ENCODE results near the gene ACACA. TPM values are rescaled to one million over a fixed set of nuclear protein-coding genes. Genes with fewer than 3 reads are reported as not detected.

Gene ACACA
- total and polyA plus RNA-seq, 2 experiments from 2014 or later: 59.6 to 164 TPM

DNA sequence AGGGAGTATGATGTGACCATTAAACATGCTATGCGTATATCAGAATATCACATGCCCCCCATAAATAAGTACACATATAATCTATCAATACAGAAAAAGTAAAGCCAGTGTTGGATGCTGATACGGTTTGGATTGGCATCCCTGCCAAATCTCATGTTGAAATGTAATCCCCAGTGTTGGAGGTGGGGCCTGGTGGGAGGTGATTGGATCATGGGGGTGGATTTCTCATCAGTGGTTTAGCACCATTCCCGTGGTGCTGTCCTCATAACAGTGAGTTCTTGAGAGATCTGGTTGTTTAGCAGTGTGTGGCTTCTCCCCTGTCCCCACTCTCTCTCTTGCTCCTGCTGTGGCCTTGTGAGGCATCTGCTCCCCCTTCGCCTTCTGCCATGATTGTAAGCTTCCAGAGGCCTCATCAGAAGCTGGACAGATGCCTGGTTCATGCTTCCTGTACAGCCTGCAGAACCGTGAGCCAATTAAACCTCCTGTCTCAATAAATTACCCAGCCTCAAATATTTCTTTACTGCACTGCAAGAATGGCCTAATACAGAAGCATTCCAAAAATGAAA, 369.0 kb downstream of the ACACA start:
- no peaks in the 10 kb centered on the region for H3K36me3 ChIP-seq (ENCODE audit: insufficient read depth)
- Mint-ChIP-seq H3K9me3 (no peaks in the 10 kb centered on the region), H3K27me3 (ENCODE audit: insufficient read depth, low read depth, poor library complexity) (no peaks in the 10 kb centered on the region), H3K36me3 (ENCODE audit: low read depth) (peaks cover 15% of the 10 kb centered on the region), H3K27ac (no peak overlapping the region), H3K4me3 (no peak overlapping the region), H3K4me1 (peaks cover 7% of the 10 kb centered on the region; the same call in 2 of the 3 replicates)
- no peaks in the 10 kb centered on the region for H3K9me2 ChIP-seq (ENCODE audit: insufficient read depth)
- peaks cover 5% of the 10 kb centered on the region; the same call in 1 of the 2 replicates for H3K4me1 ChIP-seq (ENCODE audit: insufficient read depth)
- H3K27me3 ChIP-seq (ENCODE audit: insufficient read depth): no peaks in the 10 kb centered on the region
- ATAC-seq: no peak
- no peak for TF ChIP-seq ZNF331 (CRISPR knock-in tag; IDR thresholded peaks at IDR 0.05; ENCODE audit: low read depth)
- TF ChIP-seq JUNB (IDR thresholded peaks at IDR 0.05; ENCODE audit: unreplicated experiment): no peak
- TF ChIP-seq, protein P1, sequence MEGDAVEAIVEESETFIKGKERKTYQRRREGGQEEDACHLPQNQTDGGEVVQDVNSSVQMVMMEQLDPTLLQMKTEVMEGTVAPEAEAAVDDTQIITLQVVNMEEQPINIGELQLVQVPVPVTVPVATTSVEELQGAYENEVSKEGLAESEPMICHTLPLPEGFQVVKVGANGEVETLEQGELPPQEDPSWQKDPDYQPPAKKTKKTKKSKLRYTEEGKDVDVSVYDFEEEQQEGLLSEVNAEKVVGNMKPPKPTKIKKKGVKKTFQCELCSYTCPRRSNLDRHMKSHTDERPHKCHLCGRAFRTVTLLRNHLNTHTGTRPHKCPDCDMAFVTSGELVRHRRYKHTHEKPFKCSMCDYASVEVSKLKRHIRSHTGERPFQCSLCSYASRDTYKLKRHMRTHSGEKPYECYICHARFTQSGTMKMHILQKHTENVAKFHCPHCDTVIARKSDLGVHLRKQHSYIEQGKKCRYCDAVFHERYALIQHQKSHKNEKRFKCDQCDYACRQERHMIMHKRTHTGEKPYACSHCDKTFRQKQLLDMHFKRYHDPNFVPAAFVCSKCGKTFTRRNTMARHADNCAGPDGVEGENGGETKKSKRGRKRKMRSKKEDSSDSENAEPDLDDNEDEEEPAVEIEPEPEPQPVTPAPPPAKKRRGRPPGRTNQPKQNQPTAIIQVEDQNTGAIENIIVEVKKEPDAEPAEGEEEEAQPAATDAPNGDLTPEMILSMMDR (conservative IDR thresholded peaks at IDR 0.05; ENCODE audit: low read depth in 2 of 2): no peak
- TF ChIP-seq, protein P2, sequence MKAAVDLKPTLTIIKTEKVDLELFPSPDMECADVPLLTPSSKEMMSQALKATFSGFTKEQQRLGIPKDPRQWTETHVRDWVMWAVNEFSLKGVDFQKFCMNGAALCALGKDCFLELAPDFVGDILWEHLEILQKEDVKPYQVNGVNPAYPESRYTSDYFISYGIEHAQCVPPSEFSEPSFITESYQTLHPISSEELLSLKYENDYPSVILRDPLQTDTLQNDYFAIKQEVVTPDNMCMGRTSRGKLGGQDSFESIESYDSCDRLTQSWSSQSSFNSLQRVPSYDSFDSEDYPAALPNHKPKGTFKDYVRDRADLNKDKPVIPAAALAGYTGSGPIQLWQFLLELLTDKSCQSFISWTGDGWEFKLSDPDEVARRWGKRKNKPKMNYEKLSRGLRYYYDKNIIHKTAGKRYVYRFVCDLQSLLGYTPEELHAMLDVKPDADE (IDR thresholded peaks at IDR 0.05): no peak
- TF ChIP-seq POLR2AphosphoS5 (IDR thresholded peaks at IDR 0.05; ENCODE audit: low read depth): no peak
- no peak for TF ChIP-seq EZH2phosphoT487 (IDR thresholded peaks at IDR 0.05; ENCODE audit: unreplicated experiment)
- no peak for TF ChIP-seq ZNF114 (CRISPR knock-in tag; IDR thresholded peaks at IDR 0.05)
- no peak for TF ChIP-seq STAT1 (IDR thresholded peaks at IDR 0.05; ENCODE audit: unreplicated experiment)
- TF ChIP-seq, protein P3, sequence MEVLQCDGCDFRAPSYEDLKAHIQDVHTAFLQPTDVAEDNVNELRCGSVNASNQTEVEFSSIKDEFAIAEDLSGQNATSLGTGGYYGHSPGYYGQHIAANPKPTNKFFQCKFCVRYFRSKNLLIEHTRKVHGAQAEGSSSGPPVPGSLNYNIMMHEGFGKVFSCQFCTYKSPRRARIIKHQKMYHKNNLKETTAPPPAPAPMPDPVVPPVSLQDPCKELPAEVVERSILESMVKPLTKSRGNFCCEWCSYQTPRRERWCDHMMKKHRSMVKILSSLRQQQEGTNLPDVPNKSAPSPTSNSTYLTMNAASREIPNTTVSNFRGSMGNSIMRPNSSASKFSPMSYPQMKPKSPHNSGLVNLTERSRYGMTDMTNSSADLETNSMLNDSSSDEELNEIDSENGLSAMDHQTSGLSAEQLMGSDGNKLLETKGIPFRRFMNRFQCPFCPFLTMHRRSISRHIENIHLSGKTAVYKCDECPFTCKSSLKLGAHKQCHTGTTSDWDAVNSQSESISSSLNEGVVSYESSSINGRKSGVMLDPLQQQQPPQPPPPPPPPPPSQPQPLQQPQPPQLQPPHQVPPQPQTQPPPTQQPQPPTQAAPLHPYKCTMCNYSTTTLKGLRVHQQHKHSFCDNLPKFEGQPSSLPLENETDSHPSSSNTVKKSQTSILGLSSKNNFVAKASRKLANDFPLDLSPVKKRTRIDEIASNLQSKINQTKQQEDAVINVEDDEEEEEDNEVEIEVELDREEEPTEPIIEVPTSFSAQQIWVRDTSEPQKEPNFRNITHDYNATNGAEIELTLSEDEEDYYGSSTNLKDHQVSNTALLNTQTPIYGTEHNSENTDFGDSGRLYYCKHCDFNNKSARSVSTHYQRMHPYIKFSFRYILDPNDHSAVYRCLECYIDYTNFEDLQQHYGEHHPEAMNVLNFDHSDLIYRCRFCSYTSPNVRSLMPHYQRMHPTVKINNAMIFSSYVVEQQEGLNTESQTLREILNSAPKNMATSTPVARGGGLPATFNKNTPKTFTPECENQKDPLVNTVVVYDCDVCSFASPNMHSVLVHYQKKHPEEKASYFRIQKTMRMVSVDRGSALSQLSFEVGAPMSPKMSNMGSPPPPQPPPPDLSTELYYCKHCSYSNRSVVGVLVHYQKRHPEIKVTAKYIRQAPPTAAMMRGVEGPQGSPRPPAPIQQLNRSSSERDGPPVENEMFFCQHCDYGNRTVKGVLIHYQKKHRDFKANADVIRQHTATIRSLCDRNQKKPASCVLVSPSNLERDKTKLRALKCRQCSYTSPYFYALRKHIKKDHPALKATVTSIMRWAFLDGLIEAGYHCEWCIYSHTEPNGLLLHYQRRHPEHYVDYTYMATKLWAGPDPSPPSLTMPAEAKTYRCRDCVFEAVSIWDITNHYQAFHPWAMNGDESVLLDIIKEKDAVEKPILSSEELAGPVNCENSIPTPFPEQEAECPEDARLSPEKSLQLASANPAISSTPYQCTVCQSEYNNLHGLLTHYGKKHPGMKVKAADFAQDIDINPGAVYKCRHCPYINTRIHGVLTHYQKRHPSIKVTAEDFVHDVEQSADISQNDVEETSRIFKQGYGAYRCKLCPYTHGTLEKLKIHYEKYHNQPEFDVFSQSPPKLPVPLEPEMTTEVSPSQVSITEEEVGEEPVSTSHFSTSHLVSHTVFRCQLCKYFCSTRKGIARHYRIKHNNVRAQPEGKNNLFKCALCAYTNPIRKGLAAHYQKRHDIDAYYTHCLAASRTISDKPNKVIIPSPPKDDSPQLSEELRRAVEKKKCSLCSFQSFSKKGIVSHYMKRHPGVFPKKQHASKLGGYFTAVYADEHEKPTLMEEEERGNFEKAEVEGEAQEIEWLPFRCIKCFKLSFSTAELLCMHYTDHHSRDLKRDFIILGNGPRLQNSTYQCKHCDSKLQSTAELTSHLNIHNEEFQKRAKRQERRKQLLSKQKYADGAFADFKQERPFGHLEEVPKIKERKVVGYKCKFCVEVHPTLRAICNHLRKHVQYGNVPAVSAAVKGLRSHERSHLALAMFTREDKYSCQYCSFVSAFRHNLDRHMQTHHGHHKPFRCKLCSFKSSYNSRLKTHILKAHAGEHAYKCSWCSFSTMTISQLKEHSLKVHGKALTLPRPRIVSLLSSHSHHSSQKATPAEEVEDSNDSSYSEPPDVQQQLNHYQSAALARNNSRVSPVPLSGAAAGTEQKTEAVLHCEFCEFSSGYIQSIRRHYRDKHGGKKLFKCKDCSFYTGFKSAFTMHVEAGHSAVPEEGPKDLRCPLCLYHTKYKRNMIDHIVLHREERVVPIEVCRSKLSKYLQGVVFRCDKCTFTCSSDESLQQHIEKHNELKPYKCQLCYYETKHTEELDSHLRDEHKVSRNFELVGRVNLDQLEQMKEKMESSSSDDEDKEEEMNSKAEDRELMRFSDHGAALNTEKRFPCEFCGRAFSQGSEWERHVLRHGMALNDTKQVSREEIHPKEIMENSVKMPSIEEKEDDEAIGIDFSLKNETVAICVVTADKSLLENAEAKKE (CRISPR knock-in tag; IDR thresholded peaks at IDR 0.05): no peak
- TF ChIP-seq NANOG (IDR thresholded peaks at IDR 0.05; ENCODE audit: borderline replicate concordance): no peak
- TF ChIP-seq EZH2 (IDR thresholded peaks at IDR 0.05; ENCODE audit: low read depth, unreplicated experiment): no peak
- TF ChIP-seq, protein P4, sequence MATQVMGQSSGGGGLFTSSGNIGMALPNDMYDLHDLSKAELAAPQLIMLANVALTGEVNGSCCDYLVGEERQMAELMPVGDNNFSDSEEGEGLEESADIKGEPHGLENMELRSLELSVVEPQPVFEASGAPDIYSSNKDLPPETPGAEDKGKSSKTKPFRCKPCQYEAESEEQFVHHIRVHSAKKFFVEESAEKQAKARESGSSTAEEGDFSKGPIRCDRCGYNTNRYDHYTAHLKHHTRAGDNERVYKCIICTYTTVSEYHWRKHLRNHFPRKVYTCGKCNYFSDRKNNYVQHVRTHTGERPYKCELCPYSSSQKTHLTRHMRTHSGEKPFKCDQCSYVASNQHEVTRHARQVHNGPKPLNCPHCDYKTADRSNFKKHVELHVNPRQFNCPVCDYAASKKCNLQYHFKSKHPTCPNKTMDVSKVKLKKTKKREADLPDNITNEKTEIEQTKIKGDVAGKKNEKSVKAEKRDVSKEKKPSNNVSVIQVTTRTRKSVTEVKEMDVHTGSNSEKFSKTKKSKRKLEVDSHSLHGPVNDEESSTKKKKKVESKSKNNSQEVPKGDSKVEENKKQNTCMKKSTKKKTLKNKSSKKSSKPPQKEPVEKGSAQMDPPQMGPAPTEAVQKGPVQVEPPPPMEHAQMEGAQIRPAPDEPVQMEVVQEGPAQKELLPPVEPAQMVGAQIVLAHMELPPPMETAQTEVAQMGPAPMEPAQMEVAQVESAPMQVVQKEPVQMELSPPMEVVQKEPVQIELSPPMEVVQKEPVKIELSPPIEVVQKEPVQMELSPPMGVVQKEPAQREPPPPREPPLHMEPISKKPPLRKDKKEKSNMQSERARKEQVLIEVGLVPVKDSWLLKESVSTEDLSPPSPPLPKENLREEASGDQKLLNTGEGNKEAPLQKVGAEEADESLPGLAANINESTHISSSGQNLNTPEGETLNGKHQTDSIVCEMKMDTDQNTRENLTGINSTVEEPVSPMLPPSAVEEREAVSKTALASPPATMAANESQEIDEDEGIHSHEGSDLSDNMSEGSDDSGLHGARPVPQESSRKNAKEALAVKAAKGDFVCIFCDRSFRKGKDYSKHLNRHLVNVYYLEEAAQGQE (IDR thresholded peaks at IDR 0.05; ENCODE audit: unreplicated experiment): no peak
- no peak for TF ChIP-seq CREB1 (CRISPR knock-in tag; IDR thresholded peaks at IDR 0.05; ENCODE audit: low read depth)
- no peaks in the 10 kb centered on the region for H4K20me1 ChIP-seq (replicated peaks; ENCODE audit: insufficient read depth)
- H3K4me3 ChIP-seq: no peak overlapping the region
- no peak overlapping the region for H3K4me2 ChIP-seq
- no peak overlapping the region for H2AFZ ChIP-seq
- no peaks in the 10 kb centered on the region for H3K79me2 ChIP-seq (replicated peaks; ENCODE audit: insufficient read depth)
- DNase-seq (ENCODE audit: low spot score): no peak
- H3K27ac ChIP-seq (ENCODE audit: low read depth): no peak overlapping the region; the same call in 1 of the 2 replicates
- H3F3A ChIP-seq (replicated peaks; ENCODE audit: low read depth): no peaks in the 10 kb centered on the region

Measured in GM23338 (cell line).